ENCODE results near the gene EPB41L1. TPM values are rescaled to one million over a fixed set of nuclear protein-coding genes. Genes with fewer than 3 reads are reported as not detected.

Gene EPB41L1
- total and polyA plus RNA-seq, 2 experiments from 2014 or later, result 24.1 to 48.7 TPM

GRCh38 chr20:36246401-36246800 is 91.9 kb downstream of the EPB41L1 start (continued):
- TF ChIP-seq ETS1 (IDR thresholded peaks at IDR 0.05), result no peak
- no peak for TF ChIP-seq POLR2AphosphoS5 (IDR thresholded peaks at IDR 0.05; ENCODE audit: low read depth)
- no peak for TF ChIP-seq JUNB (IDR thresholded peaks at IDR 0.05; ENCODE audit: unreplicated experiment)
- TF ChIP-seq ZNF462 (CRISPR knock-in tag; IDR thresholded peaks at IDR 0.05), result no peak
- no peak for TF ChIP-seq STAT1 (IDR thresholded peaks at IDR 0.05; ENCODE audit: unreplicated experiment)

DNA sequence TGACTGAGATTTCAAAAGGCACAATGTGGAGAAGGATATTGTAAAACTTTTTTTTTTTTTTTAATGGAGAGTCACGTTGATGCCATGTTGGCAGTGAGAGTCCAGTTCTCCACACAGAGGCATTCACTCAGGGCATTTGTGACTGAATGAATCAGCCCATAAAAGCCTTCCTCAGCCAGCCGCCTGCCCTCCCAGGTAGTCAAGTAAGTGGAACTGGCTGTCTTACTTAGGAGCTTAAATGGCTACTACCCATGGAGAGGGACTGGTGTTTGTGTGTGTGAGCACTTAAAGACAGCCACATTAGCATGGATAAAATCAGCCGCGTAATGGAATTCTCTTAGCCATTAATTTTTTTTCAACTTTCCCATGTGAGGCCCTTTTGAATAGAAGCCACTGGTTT is 94.3 kb downstream of the EPB41L1 start:
- no peak overlapping the region for H3K4me3 Mint-ChIP-seq
- Histone ChIP-seq H3K4me2 (no peak overlapping the region), H3K4me3 (no peak overlapping the region), H3K4me1 (ENCODE audit: insufficient read depth) (no peaks in the 10 kb centered on the region), H3F3A (replicated peaks; ENCODE audit: low read depth) (no peaks in the 10 kb centered on the region), H3K9me2 (ENCODE audit: insufficient read depth) (no peaks in the 10 kb centered on the region), H4K20me1 (replicated peaks; ENCODE audit: insufficient read depth) (peaks cover 18% of the 10 kb centered on the region), H3K27me3 (ENCODE audit: insufficient read depth) (no peaks in the 10 kb centered on the region), H3K27ac (ENCODE audit: low read depth) (no peak overlapping the region), H2AFZ (no peak overlapping the region), H3K36me3 (ENCODE audit: insufficient read depth) (peaks cover 25% of the 10 kb centered on the region), H3K79me2 (replicated peaks; ENCODE audit: insufficient read depth) (0 out of 2 replicates have a peak, but pooled peaks cover 10% of the 10 kb centered on the region)
- no peaks in the 10 kb centered on the region for H3K9me3 Mint-ChIP-seq
- peaks cover 3% of the 10 kb centered on the region for H3K27me3 Mint-ChIP-seq (ENCODE audit: insufficient read depth, low read depth, poor library complexity)
- no peak for DNase-seq (ENCODE audit: low spot score)
- H3K36me3 Mint-ChIP-seq (ENCODE audit: low read depth), result peaks cover 36% of the 10 kb centered on the region
- ATAC-seq, result no peak
- no peak overlapping the region for H3K27ac Mint-ChIP-seq
- peaks cover 7% of the 10 kb centered on the region for H3K4me1 Mint-ChIP-seq
- no peak for TF ChIP-seq CREB1 (CRISPR knock-in tag; IDR thresholded peaks at IDR 0.05; ENCODE audit: low read depth)
- TF ChIP-seq ZNF114 (CRISPR knock-in tag; IDR thresholded peaks at IDR 0.05), result no peak
- no peak for TF ChIP-seq ZNF462 (CRISPR knock-in tag; IDR thresholded peaks at IDR 0.05)
